Left lobe of liver (tissue), 2 donors: ENCODE results near the gene CD24. TPM values are rescaled to one million over a fixed set of nuclear protein-coding genes. Genes with fewer than 3 reads are reported as not detected.
"Not testable (repeated sequence)": the region's sequence is repeated elsewhere in the genome, so short reads cannot be mapped to it uniquely, and the experiment has no call there.

ENCODE experiments used
- ATAC-seq: fragments of 200-7000 bp; cut with Tn5 transposase; one replicate; pipeline ENCODE4 v1.9.1; 2020; ENCODE audit warnings: mild to moderate bottlenecking, moderate library complexity
- DNase-seq: peaks from one replicate; pipeline ENCODE4 v3.0.0-alpha.2; 2020; ENCODE audit warnings: low spot score
- total RNA-seq: library from RNA; stranded (reverse); gene quantifications from one replicate; pipeline ENCODE4 v1.2.1, GENCODE V29; 2021
- donor health status: DM: no; HTN: no; CAD: no; lungs with moderate emphysema.
- donor health status: DM: no; HTN: yes; CAD: no.

The CD24 gene
- 12.0 TPM for total RNA-seq

DNA sequence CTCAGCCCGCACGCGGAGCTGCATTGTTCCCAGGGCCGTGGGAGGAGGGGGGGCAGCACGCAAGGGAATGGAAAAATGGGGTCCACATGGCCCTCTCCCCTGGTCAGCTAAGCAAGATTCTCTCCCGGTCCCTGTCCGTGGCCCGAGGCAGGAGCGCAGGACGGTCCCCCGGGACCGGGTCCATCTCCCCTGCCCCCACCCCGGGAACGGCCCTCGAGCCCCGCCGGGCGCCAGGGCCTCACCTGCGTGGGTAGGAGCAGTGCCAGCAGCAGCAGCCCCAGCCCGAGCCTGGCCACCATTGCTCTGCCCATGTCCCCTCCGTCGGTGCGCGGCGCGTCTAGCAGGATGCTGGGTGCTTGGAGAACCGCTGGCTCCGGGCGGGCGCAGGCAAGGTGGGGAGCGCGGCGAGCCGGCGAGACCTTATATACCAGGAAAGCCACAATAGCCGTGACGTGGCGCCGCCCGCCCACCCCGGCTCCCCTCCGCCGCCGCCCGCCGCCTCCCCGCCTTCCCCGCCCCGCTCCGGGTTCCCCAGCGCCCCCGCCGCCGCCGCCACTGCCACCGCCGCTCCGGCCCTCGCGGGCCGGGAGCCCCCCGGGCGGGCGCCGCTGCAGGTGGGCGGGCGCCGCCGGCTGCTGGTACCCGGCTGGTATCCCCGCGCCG, at the start of gene CD24:
Gene CD24 (minus strand): TSS at position 394 of the 663 bp plus-strand sequence. CDS start 83 bp downstream, at position 311.
- ATAC-seq: peak; percentile 11
- peak; percentile 46 for DNase-seq

GRCh38 chr6:107021446-107022185, 47.1 kb upstream of the CD24 start:
- DNase-seq: no peak
- ATAC-seq: no peak

- ATAC-seq (no peak), DNase-seq (no peak)
Measured at GRCh38 chr6:107020239-107020638, 45.7 kb upstream of the CD24 start.

- ATAC-seq, DNase-seq: not testable (repeated sequence)
Measured at GRCh38 chr6:107019628-107020027, 45.1 kb upstream of the CD24 start.

DNA sequence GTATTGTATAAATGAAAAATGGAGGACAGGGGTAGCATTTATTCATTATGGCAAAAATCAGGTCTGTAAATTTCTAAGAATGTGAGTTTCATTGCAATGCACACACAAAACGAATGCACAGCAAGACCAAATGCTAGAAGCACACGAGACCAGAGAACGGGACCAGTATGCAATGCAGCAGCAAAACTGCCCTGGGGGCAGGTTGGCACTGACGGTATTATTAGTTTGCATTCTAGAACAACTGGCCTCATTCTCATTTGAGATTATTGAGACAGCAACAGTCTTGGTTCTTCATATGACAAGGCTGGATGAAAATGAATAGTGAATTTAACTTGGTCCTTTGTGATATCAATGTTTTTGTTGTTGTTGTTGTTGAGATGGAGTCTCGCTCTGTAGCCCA, 44.5 kb upstream of the CD24 start:
- ATAC-seq: no peak
- no peak for DNase-seq

GRCh38 chr6:107009499-107009898, 35.0 kb upstream of the CD24 start:
- DNase-seq (no peak), ATAC-seq (no peak)

GRCh38 chr6:106997392-106998158, 23.0 kb upstream of the CD24 start:
- ATAC-seq (peak; percentile 93), DNase-seq (peak; percentile 48)

DNA sequence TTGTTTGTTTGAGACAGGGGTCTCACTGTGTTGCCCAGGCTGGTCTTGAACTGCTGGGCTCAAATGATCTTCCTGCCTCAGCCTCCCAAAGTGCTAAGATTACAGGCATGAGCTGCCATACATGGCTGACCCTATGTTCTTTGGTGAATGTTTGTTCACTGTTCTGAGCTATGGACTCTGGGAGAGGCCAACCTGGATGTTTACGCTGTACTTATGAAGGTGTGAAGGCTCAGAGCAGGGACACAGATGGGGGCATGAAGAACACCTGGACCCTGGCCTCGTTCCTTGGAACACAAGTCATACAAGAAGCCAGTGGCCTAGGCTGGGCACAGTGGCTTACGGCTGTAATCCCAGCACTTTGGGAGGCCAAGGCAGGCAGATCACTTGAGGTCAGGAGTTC, 21.1 kb upstream of the CD24 start:
- DNase-seq (no peak), ATAC-seq (no peak)

DNA sequence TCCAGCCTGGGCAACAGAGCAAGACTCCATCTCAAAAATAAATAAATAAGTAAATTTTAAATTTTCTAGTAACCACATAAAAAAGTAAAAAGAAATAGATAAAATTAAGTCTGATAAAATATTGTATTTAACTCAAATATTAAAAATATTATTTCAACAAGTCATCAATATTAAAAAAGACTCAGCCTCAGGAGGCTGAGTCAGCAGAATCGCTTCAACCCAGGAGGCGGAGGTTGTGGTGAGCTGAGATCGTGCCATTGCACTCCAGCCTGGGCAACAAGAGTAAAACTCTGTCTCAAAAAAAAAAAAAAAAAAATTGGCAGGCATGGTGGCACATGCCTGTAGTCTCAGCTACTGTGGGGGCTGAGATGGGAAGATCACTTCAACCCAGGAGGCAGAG, 15.2 kb upstream of the CD24 start:
- DNase-seq: not testable (repeated sequence)

DNA sequence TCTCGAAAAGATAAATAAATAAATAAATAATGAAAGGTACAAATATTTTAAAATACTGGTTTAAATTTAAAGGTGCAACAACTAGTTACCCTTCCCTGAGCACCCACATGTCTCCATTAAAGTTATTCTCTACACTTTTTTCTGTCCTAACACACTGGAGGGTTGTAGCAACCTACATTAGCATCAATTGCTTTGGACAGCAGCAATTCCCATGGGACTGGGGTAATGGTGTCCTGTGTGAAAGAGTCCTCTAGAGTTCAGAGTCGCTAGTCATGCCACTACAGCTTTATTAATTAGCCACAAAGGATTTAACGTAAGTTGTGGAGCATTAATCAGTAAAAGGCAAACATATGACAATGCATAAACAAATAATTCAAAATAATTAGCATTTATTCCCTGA, 14.1 kb upstream of the CD24 start:
- ATAC-seq (no peak), DNase-seq (no peak)

More for the DNA sequence above, 15.2 kb upstream of the CD24 start:
- not testable (repeated sequence) for ATAC-seq

DNA sequence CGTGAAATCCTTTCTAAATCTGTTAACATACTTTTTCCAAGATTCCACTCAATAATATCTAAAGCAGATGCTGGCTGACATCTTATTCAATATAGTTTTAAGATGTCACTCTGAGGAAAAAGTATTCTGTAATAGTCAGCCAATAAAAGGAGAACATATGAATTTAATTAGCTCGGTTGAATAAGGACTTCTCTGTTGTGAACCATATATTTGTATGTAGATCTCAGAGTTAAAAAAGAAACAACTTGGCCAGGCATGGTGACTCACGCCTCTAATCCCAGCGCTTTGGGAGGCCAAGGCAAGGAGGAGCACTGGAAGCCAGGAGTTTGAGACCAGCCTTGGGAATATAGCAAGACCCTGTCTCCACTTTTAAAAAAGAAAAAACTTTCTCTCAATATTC, 7.4 kb upstream of the CD24 start:
- ATAC-seq (no peak), DNase-seq (no peak)

GRCh38 chr6:106980926-106981325, 6.4 kb upstream of the CD24 start:
- ATAC-seq: no peak
- no peak for DNase-seq

DNA sequence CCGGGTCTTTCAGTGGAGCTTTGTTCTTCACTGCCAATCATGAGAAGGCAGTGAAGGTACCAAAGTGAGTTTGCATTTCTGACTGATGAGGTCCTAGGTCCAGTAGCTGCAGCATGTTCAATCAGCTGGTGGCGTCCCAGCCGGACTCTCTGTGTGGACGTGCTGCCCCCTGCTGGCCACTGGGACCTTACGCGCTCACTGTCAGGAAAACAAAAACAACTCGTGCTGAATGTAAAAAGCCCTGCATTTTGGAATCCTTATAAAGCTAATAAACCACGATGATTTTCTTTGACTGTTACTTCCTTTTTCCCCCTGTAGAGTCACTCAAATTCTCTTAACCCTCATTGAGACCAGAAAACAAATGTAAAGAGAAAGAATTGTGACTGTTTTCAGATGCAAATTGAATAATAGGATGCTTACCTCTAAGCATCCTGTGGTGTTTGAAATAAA, 4.9 kb upstream of the CD24 start:
- ATAC-seq: peak; percentile 90

GRCh38 chr6:106977246-106977645, 2.7 kb upstream of the CD24 start:
- ATAC-seq (no peak), DNase-seq (no peak)

More for the DNA sequence above, 4.9 kb upstream of the CD24 start:
- peak; percentile 86 for DNase-seq

DNA sequence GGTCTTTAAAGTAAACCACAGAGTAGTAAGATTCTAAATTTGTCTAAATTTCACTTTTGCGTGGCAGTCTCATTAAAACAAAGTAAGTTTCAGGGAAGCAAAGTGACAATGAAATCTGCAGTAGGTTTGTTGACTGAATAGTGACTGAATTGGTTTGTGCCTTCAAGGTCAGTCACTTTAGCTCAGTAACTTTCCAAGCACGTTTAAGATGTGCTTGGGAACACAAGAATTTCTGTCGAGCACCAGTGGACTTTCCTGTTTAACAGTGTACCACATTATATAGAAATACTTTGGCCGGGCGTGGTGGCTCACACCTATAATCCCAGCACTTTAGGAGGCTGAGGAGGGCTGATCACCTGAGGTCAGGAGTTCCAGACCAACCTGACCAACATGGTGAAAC, 1.7 kb upstream of the CD24 start:
- DNase-seq: no peak
- ATAC-seq: no peak

DNA sequence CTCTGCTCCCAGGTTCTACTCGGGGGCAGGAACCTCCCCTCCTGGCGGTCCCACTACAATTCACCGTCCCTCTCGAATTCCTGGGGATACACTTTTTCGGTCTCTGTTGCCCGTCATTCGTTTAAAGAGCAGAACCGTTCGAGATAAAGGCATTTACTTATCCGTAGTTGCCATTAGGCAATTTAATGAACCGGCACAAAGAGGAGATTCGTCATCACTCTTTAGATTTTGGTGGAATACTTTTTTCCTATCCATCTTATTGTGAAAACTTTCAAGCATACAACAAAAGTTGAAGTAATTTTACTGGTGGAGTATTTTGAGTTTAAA, 1.2 kb upstream of the CD24 start:
- ATAC-seq (peak; percentile 14), DNase-seq (no peak)

DNA sequence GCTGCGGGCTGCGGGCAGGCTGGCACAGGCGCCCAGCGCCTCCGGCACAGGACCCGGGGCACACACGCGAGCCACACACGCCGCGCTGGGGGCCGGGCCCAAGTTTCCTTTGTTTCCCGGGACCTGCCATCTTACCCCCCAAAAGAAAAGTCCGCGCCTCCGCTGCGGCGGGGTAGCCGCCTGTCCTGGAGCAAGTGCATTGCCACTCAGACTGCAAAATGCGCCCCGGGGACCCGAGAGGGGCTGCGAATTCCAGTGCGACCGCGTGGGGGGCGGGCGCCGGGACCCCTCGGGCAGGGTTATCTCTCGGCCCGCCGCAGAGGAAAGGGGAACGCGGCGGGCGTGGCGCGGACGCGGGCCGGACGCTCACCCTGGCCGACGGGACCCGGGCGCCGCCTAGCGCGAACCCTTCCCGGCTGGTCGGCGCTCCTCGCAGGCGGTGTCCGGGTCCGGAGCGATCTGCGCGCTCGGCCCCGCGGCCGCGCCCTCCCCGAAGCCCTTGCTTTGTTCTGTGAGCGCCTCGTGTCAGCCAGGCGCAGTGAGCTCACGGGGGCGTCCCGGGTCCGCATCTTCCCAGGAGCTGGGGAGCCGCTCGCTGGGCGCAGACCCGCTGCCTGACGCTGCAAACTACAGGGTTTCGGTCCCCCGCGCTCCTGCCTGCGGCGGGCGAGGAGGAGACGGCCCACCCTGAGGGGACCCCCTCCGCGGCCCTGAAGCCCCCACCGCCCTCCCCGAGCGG, 639 bp upstream of the CD24 start:
- DNase-seq (peak; percentile 75), ATAC-seq (peak; percentile 91)

GRCh38 chr6:106973836-106974335, 643 bp downstream of the CD24 start:
- ATAC-seq: peak; percentile 40
- DNase-seq: peak; percentile 47

- ATAC-seq: no peak
- peak; percentile 47 for DNase-seq
Measured at GRCh38 chr6:106973018-106973835, 1.3 kb downstream of the CD24 start.

DNA sequence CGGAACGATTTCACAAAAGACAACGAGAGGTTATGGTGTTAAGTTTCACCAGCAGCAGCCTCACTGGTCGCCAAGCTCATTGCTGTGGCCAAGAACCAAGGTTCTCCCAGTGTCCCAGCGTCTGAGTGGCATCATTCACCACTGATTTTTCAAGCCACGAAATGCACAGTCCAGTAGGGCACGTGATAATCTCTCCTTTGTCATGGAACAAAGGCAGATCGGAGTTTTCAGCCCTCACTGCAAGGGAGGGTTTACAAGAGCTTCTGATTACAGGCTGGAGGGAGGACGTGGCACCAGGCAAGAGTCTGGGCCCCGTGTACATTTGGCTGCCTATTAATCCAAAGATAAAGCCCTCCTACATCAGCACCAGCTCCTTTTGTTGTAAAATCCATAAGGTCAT, 2.0 kb downstream of the CD24 start:
- DNase-seq: no peak
- no peak for ATAC-seq
